ENCODE data around the gene OSBPL2.

OSBPL2 gene

GRCh38 chr20:62313460-62314338 lies 75.4 kb downstream of the OSBPL2 start:
- no peak for DNase-seq (ENCODE audit: low read depth)

- no peak for DNase-seq (ENCODE audit: low read depth)
Observed at GRCh38 chr20:62314339-62314638, 76.0 kb downstream of the OSBPL2 start.

- no peak for DNase-seq (ENCODE audit: low read depth)
Observed at GRCh38 chr20:62314711-62315302, 76.5 kb downstream of the OSBPL2 start.

GRCh38 chr20:62315773-62316172 lies 77.5 kb downstream of the OSBPL2 start:
- DNase-seq (ENCODE audit: low read depth) = no peak

GRCh38 chr20:62316331-62317166 lies 78.2 kb downstream of the OSBPL2 start:
- no peak for DNase-seq (ENCODE audit: low read depth)

GRCh38 chr20:62317167-62317655 lies 78.9 kb downstream of the OSBPL2 start:
- no peak for DNase-seq (ENCODE audit: low read depth)

- no peak for DNase-seq (ENCODE audit: low read depth)
Observed at GRCh38 chr20:62318400-62319345, 80.4 kb downstream of the OSBPL2 start.

- DNase-seq (ENCODE audit: low read depth) = no peak
Observed at GRCh38 chr20:62319346-62319909, 81.1 kb downstream of the OSBPL2 start.

GRCh38 chr20:62320581-62321354 lies 82.4 kb downstream of the OSBPL2 start:
- DNase-seq (ENCODE audit: low read depth) = no peak

GRCh38 chr20:62321521-62321948 lies 83.2 kb downstream of the OSBPL2 start:
- no peak for DNase-seq (ENCODE audit: low read depth)

GRCh38 chr20:62321975-62322374 lies 83.7 kb downstream of the OSBPL2 start:
- DNase-seq (ENCODE audit: low read depth) = no peak

- DNase-seq (ENCODE audit: low read depth) = no peak
Observed at GRCh38 chr20:62322492-62323041, 84.2 kb downstream of the OSBPL2 start.

- DNase-seq (ENCODE audit: low read depth) = no peak
Observed at GRCh38 chr20:62323146-62323979, 85.0 kb downstream of the OSBPL2 start.

- DNase-seq (ENCODE audit: low read depth) = no peak
Observed at GRCh38 chr20:62323980-62324906, 85.9 kb downstream of the OSBPL2 start.

GRCh38 chr20:62325172-62325905 lies 87.0 kb downstream of the OSBPL2 start:
- DNase-seq (ENCODE audit: low read depth) = no peak

GRCh38 chr20:62326559-62326958 lies 88.2 kb downstream of the OSBPL2 start:
- DNase-seq (ENCODE audit: low read depth) = no peak
